GM18517 (cell line): ENCODE results near the gene FAM117B.
A peak's percentile ranks its signal among the peaks of the same experiment; 100 is the strongest.
"Not testable (repeated sequence)": the region's sequence is repeated elsewhere in the genome, so short reads cannot be mapped to it uniquely, and the experiment has no call there.

Source experiments
- ATAC-seq: cut with Tn5 transposase; IDR thresholded peaks from one replicate; pipeline ENCODE4 v1.9.1; 2021; ENCODE audit warnings: mild to moderate bottlenecking, moderate library complexity; ENCODE audit not compliant: unreplicated experiment

Gene FAM117B

GRCh38 chr2:202756598-202756997, 121.8 kb downstream of the FAM117B start:
- no peak for ATAC-seq

- ATAC-seq = no peak
Measured at GRCh38 chr2:202757339-202757738, 122.6 kb downstream of the FAM117B start.

- no peak for ATAC-seq
Measured at GRCh38 chr2:202758128-202758527, 123.4 kb downstream of the FAM117B start.

GRCh38 chr2:202758604-202759003, 123.8 kb downstream of the FAM117B start:
- ATAC-seq = no peak

- no peak for ATAC-seq
Measured at GRCh38 chr2:202760848-202761247, 126.1 kb downstream of the FAM117B start.

DNA sequence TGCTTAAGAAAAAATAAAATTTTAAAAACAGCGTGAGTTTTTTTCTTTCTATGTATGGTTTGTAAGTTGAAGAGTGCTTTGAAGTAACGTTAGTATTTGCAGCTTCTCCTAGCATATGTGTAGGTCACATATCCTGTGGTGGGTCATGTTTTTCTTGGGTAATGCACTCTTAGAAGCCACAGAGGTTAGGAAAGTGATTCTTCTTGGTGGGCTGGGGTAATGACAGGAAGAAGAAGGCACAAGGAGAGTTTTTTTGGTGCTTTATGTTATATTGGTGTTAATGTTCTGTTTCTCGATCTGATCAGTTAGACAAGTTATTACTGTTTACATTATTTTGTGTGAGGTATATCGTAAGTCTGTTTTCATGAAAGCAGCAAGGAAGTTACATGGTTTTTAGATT, 127.8 kb downstream of the FAM117B start:
- ATAC-seq = no peak

GRCh38 chr2:202763916-202764315, 129.1 kb downstream of the FAM117B start:
- ATAC-seq = no peak

DNA sequence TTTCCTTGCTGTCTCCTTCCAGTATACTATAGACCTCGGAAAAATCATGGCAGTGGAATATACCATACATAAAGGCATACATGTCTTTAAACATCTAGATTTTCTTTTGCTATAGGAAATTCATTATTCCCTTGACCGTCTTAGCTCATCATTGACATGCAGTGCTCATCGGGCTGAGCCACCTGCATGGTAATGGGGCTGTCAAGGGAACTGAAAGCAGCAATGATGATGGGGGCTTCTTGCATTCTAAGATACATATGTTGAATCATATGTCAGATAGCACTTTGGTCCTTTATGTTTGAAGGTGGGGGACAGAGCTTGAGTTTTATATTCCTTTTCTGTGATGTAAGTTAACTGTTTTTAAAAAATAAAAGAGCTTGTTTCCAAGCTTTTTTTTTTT, 130.2 kb downstream of the FAM117B start:
- ATAC-seq = no peak

GRCh38 chr2:202765436-202765835, 130.7 kb downstream of the FAM117B start:
- no peak for ATAC-seq

- no peak for ATAC-seq
Measured at GRCh38 chr2:202768273-202768672, 133.5 kb downstream of the FAM117B start.

DNA sequence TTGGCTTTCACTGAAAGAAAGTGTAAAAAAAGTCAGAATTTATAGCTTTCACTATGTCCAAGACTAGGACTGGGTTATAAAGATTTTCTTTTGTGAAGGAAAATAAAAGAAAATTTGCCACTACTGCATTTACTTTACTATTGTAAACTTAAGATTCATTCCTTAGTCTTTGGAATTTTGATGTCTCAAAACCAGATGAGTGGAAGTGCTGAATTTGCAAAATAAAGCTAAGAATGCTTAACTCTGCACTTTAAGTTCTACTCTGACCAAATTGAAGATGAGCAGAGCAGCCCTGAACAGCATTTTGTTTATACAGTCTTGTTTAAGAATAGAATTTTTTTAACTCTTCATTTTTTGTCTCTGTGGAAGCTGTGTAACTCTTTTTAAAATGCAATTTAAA, 134.4 kb downstream of the FAM117B start:
- no peak for ATAC-seq

DNA sequence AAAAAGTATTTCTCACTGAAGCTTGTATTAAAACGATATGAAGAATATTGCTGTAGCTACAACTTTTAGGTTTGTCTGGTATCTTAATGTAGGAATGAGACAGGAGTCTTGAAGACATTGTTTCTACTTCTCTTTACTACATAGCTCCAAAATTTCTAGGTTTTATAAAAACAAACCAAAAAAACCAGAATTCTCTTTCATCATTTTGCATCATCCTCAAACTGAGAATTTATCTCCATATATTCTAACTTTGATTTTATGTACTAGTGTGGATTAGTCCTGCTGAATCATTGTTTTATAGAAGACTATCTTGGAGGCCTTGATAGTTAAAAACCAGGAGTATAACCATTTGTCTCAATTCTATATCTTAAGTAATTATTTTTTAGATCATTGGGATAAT, 136.6 kb downstream of the FAM117B start:
- ATAC-seq = no peak

- ATAC-seq = no peak
Measured at GRCh38 chr2:202771741-202772460, 137.1 kb downstream of the FAM117B start.

DNA sequence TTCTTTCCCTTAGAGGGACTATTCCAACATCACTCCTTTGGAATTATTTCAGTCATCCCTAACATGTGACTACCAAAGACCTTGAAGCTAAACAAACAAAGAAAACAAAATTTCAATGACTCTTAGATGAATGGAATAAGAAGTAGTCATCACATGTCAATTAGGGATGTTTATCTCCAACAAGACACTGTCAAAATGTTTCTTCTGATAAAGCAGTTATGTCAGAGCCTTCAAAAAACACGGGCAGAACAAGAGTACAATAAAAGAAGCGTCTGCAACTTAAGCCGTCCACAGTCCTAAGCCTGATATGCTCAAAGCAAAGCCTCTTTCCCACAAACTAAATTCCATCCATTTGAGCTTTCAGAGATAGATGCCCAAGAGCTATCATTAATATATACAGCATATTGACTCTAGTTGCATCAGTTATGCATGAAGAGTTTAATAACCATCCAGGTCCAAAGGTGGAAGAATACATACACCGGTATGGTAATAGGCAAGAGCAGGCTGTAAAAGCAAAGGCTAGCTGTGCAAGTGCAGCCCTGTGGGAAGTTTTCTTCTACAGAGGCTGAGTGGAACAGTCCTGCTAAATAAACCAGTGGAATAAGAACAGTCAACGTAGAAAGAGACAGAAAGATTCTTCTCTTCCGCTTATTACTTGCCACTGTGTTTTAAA, 138.7 kb downstream of the FAM117B start:
- ATAC-seq = no peak

DNA sequence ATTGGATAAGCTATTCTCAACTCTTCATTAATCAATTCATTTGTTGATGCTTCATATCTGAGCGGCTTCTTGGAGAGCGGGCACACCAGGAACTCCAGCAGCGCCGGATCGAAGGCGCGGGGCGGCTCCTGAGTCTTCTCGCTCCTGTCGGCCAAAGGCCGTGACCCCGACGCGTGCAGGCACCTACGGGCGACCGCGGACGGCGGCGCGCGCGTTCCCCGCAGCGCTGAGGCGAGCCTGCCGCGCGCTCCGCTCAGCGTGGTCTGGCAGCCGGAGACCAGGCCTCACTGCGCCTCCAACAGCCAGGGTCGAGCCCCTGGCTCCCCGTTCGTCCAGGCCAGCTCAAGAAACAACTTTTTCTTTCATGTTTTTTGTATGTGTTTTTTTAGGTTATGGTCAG, 139.3 kb downstream of the FAM117B start:
- no peak for ATAC-seq

DNA sequence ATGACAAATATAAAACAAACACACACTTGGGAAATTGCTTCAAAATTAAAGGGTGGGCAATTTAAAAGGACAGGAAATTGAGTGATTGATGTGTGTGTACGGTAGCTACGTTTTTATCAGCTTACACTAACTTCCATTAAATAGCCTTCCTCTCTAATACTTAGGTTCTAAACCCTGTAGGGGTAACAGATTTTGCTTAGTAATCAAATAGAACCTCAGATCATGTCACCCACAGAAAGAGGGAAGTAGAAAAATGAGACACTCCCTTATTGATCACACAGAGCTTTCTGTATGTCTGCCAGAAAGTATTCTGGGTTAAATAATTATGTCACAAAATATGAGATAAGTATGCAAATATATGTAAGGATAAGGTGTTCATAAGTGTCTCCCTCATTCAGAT, 143.4 kb downstream of the FAM117B start:
- ATAC-seq = no peak

GRCh38 chr2:202780514-202781021, 145.8 kb downstream of the FAM117B start:
- peak; percentile 96 for ATAC-seq

GRCh38 chr2:202782940-202783558, 148.3 kb downstream of the FAM117B start:
- ATAC-seq = no peak

- no peak for ATAC-seq
Measured at GRCh38 chr2:202786842-202787241, 152.1 kb downstream of the FAM117B start.

GRCh38 chr2:202790676-202791075, 155.9 kb downstream of the FAM117B start:
- ATAC-seq = no peak

DNA sequence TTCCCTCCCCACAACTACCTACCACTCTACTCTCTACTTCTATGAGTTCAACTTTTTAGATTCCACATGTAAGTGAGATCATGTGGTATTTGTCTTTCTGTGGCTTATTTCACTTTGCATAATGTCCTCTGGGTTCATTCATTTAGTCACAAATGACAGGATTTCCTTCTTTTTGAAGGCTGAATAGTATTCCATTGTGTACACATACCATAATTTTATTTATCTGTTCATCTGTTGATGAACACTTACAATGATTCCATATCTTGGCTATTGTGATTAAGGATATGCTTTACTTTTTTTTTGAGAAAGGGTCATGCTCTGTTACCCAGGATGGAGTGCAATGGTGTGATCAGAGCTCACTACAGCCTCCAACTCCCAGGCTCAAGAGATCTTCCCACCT, 163.2 kb downstream of the FAM117B start:
- ATAC-seq = no peak

DNA sequence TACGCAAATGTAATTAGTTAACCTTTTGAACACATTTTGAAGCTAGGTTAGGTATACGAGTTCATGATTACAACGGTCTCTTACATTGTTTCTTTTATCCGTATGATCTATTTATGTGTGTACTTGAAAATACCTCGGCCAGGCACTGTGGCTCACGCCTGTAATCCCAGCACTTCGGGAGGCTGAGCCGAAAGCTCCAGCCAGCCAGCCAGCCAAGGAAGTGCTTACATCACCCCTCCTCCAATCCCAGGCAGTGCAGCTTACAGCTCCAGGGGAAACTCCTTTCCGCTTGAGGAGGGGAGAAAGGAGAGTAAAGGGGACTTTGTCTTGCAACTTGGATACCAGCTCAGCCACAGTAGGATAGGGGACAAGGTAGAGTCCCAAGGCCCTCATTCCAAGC, 171.1 kb downstream of the FAM117B start:
- not testable (repeated sequence) for ATAC-seq
